ENCODE data around the gene NTSR1. TPM values are rescaled to one million over a fixed set of nuclear protein-coding genes. Genes with fewer than 3 reads are reported as not detected.
"Not testable (repeated sequence)": the region's sequence is repeated elsewhere in the genome, so short reads cannot be mapped to it uniquely, and the experiment has no call there.

Gene NTSR1
- polyA plus RNA-seq, 1 donor = 1.5 TPM

DNA sequence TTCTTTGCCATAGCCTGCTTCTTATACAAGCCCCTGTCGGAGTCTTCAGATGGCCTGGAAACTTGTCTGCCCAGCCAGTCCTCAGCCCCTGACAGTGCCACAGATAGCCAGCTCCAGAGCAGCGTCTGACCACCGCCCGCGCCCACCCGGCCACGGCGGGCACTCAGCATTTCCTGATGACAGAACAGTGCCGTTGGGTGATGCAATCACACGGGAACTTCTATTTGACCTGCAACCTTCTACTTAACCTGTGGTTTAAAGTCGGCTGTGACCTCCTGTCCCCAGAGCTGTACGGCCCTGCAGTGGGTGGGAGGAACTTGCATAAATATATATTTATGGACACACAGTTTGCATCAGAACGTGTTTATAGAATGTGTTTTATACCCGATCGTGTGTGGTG lies 36.9 kb upstream of the NTSR1 start:
- no peak for DNase-seq

- no peak for DNase-seq
Observed at GRCh38 chr20:62674370-62674769, 34.3 kb upstream of the NTSR1 start.

DNA sequence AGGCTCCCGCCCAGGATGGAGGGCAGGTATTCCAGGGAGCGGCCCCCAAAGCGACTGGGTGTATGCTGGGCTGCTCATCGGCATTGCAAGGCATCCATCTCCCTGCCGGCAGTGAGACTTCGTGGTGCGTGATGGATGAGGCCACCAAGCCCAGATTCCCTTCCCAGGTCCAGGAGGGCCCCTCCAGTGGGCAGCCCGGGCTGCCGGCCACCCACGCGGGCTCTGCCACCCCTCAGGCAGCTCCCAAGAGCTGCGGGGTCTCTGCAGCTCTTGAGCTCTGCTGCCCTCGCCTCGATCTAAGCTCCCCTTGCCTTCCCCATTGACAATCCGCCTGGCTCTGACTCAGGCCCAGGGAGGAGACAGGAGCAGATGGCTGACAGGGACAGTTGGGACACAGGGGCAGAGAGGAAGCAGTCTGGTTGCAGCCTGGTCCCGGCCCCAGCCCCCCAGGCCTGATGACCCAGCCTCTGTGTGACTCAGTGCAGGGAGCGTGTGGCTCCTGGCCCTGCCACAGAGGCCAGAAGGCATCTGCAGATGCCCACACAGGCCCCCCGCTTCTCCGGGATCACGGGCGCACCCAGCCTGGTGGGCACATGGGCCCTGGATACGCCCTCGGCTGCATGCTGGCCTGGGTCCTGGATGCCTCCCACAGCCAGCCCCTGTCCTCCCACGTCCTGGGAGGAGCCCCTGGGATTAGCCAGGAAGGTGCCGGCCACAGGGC lies 33.3 kb upstream of the NTSR1 start:
- no peak for DNase-seq

DNA sequence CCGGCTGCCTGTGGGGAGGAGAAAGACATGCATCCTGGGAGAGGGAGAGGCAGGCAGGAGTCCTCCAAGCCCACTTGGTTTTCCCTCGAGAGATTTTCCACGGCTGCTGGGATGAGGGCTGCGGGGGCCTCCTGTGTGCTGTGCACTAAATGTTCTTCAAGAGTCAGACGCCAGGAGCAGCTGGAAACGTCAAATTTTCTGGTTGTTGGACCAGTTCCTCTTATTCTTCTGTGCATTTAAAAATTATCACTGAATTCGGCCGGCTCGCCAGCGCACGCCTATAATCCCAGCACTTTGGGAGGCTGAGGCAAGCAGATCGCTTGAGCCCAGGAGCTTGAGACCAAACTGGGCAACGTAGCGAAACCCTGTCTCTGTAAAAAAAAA lies 32.8 kb upstream of the NTSR1 start:
- DNase-seq = no peak

DNA sequence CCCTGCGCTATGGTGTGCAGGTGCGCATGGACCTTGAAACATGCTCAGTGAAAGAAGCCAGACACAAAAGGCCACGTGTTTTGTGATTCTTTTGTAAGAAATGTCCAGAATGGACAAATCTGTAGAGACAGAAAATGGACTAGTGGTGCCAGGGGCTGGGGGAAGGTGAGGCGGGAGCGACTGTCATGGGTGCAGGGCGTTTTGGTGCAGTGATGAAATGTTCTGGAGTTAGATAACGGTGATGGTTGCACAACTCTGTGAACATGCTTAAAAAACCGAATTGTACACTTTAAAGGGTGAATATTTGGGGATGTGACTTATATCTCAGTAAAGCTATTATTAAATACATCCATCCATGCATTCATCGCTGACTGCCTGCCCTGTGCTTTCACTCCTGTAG lies 31.7 kb upstream of the NTSR1 start:
- no peak for DNase-seq

DNA sequence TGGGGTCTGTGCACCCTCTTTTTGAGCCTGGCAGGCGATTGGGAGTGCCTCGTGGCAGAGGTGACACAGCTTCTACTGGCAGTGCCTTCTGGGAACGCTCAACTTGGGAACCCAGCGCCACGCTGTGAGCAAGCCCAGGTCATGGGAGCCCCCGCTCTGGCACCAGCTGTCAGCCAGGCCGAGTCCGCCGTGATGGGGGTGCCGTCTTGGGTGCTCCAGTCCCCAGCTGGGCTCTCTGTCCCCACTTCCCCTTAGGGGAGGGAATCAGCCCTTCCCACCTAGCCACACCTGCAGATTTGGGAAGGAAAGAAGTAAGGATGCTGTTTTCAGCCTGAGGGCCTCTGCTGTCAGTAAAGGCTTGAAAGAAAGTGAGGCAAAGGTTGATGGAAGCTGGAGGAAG lies 31.0 kb upstream of the NTSR1 start:
- DNase-seq = no peak

GRCh38 chr20:62678553-62678952 lies 30.1 kb upstream of the NTSR1 start:
- DNase-seq = no peak

DNA sequence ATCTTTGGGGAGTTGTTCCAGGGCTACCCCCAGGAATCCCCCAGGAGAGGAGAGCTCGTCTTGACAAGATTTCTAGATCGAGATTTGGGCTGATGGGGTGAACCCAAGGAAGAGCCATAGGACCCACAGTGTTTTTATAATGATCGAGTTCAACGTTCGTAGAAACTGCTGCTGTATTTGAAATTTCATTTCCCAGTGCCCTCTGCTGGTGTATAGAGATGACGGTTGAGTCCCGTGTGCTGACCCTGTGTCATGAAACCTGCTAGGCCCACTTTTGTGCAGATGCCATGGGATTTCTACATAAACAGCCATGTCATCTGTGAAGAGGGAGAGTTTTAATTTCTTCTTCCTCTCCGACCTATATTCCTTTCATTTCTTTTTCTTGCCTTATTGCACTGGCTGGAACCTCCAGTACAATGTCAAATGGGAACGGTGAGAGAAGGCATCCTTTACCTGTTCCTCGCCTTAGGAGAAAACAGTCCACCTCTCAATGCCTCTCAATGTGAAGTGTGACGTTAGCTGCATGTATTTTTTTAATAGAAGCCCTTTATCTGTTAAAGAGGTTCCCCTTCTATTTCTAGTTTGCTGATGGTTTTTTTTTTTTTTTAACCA lies 28.6 kb upstream of the NTSR1 start:
- no peak for DNase-seq

GRCh38 chr20:62682912-62683517 lies 25.6 kb upstream of the NTSR1 start:
- DNase-seq = no peak

GRCh38 chr20:62683660-62684322 lies 24.8 kb upstream of the NTSR1 start:
- DNase-seq = not testable (repeated sequence)

GRCh38 chr20:62684981-62685380 lies 23.7 kb upstream of the NTSR1 start:
- no peak for DNase-seq

DNA sequence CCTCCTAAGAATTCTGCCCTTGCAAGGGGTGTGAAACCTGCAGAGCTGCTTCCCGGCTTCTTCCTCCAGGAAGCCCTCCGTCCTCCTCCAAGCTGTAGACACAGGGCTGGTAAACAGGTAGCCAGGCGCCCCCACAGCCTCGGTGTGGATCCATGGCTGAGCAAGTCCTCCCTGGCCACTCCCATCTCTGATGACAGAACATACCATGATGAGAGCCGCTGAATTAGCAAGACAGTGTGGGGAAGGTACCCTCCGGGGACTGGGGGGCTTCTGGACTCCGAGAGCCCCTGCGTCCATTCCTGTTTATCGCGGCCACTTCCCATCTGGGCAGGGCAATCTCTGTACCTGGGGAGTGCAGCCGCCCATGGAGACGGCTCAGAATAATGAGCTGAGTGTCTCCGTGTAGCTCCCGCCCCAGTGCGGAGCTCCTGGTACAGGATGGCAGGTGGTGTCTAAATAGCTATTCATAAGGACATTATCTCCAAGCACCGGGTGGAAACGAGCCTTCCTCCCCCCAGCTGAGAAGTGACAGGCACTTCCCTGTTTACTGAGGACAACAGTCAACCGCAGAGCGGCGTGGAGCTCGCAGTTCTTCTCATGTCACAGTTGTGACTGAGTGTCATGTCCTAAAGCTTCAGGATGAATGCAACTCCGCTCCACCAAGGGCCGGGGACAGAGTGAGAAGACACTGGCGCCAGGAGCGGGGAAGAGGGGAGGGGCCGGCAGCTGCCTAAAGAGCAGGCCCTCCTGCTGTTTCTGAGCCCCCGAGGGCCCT lies 22.7 kb upstream of the NTSR1 start:
- no peak for DNase-seq

- no peak for DNase-seq
Observed at GRCh38 chr20:62686869-62687830, 21.5 kb upstream of the NTSR1 start.

DNA sequence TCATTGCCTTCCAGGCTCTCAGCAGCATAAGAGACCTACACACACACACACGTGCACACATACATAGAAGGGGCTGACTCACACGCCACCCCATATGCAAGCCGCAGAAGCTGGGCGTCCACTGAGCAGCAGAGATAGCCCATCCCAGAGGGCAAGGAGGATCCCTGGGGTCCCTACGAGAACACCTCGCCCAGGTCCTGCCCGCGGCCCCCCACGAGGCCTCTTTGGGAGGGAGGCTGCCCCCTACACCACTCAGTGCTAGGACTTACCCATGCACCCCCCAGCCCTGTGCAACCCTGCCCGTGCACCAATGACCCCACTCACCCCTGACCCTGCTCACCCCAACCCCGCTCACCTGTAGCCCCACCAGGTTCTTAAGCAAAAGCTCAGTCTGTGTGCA lies 20.6 kb upstream of the NTSR1 start:
- no peak for DNase-seq

GRCh38 chr20:62688855-62689460 lies 19.7 kb upstream of the NTSR1 start:
- DNase-seq = no peak

- no peak for DNase-seq
Observed at GRCh38 chr20:62689861-62690260, 18.8 kb upstream of the NTSR1 start.

GRCh38 chr20:62690261-62690820 lies 18.3 kb upstream of the NTSR1 start:
- DNase-seq = no peak

- no peak for DNase-seq
Observed at GRCh38 chr20:62691487-62691886, 17.1 kb upstream of the NTSR1 start.

DNA sequence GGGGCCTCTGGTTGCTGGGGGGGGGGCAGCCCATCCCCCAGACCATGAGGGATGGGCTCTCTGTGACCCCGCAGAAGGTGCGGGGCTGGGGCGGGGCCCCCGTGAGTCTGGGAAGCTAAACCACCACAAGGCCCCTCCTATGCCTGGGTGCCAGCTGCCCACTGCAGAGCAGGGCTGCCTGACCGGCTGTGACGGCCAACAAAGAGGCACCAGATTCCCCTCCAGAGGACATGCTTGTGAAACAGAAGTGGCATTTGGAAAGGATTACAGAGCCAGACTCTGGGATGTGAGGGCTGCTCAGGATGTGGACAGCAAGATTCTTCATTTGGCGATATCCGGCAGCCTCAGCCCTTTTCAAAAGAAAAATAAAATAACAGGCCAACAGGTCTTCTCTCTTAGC lies 16.5 kb upstream of the NTSR1 start:
- no peak for DNase-seq

DNA sequence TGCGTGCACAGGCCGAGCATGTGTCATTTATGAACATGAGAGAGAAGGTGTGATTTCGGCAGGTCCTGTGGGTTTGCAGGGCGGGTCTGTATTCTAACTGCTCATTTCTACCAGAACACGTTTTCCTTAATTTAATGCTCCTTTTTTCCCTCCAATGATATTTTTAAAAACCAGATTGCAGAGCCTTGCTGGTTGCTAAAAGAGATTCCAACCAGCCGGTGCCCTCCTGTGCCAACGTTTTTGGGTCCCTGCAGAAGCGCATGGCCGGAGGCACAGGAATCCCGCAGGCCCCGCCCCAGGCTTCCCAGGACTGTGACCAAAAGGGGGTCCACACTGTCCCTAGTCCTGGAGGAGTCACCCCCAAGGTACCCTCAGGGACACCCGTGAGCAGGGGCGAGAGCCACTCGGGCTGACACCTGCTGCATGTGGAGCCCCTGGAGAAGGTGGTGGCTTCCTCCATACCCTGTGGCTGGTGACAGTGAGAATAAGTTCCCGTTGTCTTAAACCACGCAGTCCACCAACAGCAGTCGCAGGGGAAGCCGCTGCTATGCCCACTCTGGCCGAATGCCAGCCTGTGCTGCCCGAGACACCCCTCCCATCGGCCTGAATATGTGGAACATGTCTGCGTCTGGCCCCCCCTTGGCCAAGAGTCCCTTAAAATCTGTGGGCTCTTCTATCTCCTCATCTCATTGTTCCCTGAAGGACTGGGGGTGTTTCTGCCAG lies 15.7 kb upstream of the NTSR1 start:
- no peak for DNase-seq

Measured in left kidney (tissue), 2 donors.